ENCODE data around the gene C10orf88.
A peak's percentile ranks its signal among the peaks of the same experiment; 100 is the strongest.

The C10orf88 gene

GRCh38 chr10:122953902-122954730 is at the start of gene C10orf88:
Gene C10orf88, minus strand, starts transcription at chr10:122954227. Its CDS starts 49 bp downstream, at chr10:122954178.
- FAIRE-seq (peak; percentile 97), DNase-seq (ENCODE audit: extremely low spot score, insufficient read length, low read depth) (peak; percentile 94)

- DNase-seq (ENCODE audit: extremely low spot score, insufficient read length, low read depth) (no peak), FAIRE-seq (no peak)
These were observed 47.3 kb upstream of the C10orf88 start for GRCh38 chr10:123001370-123001769.

DNA sequence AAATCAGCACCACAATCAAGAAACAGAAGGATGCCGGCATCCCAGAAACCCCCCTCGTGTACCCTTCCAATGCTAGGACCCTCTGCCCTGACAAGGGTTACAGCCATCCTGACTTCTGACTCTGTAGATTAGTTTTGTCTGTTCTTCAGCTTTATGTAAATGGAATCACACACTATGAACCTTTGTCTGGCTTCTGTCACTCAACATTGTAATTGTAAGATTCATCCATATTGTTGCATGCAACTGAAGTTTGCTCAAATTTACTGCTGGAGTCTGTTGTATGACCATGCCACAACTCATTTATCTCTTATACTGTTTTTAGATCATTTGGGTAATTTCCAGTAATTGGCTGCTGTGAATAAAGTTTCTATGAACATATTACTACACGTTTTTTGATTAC is 46.1 kb upstream of the C10orf88 start:
- FAIRE-seq, result no peak
- no peak for DNase-seq (ENCODE audit: extremely low spot score, insufficient read length, low read depth)

- no peak for DNase-seq (ENCODE audit: extremely low spot score, insufficient read length, low read depth)
- no peak for FAIRE-seq
These were observed 45.3 kb upstream of the C10orf88 start for GRCh38 chr10:122999347-122999746.

DNA sequence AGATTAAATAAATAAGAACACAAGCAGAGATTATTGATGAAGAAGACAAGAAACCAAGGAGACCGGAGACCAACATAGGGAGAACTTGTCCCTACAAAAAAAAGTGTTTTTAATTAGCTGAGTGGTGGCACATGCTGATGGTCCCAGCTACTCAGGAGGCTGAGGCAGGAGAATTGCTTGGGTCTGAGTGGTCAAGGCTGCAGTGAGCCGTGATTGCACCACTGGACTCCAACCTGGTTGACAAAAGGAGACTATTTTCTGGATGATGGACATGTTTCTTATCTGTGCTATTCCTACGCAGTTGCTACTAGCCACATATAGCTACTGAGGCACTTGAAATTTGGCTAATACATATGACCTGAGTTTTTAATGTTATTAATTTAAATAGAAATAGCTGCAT is 44.9 kb upstream of the C10orf88 start:
- FAIRE-seq (no peak), DNase-seq (ENCODE audit: extremely low spot score, insufficient read length, low read depth) (no peak)

DNA sequence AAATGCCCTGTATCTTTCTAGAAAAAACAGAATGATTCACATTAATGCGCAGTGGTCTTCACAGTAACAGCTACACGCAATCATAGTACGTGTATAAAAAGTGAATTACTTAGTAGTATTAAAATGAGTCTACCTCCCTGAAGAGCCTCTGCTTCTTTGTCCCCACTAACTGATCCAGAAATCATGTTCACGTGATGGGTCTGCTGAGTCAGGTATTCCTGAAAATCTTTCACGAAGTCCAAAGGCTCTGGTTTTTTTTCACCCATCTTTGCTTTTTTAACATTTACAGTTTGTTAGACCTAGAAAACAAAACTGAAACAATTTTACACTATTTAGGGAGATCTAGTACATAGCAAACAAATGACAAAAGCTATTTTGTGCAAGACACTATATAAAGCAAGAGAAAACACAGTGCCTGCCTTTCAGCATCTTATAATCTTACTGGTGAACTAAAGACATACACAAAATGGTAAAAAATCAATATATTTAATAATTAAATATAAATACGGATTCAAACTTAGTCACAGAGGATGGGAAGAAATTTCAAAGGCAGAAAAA is 44.4 kb upstream of the C10orf88 start:
- FAIRE-seq (no peak), DNase-seq (ENCODE audit: extremely low spot score, insufficient read length, low read depth) (no peak)

GRCh38 chr10:122997864-122998263 is 43.8 kb upstream of the C10orf88 start:
- no peak for DNase-seq (ENCODE audit: extremely low spot score, insufficient read length, low read depth)
- FAIRE-seq, result peak; percentile 48

DNA sequence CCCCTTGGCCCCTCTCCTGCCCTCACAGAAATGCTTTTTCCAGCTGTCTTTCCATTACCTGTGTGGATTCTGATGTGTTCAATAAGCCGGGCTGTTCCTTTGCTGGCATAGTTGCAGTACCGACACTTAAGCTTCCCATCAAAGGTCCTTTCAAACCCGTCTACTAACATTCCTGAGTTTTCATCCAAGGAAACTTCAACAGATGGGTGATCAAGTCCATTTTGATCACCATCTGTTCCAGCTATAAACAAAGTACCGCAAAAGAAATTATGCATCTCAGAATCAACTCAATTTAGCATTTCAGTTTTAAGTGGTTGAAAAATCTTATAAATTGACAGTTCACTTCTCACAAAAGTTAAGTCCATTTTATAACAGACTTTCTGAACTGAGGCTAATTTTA is 41.9 kb upstream of the C10orf88 start:
- FAIRE-seq (no peak), DNase-seq (ENCODE audit: extremely low spot score, insufficient read length, low read depth) (no peak)

GRCh38 chr10:122993797-122994336 is 39.8 kb upstream of the C10orf88 start:
- FAIRE-seq, result no peak

DNA sequence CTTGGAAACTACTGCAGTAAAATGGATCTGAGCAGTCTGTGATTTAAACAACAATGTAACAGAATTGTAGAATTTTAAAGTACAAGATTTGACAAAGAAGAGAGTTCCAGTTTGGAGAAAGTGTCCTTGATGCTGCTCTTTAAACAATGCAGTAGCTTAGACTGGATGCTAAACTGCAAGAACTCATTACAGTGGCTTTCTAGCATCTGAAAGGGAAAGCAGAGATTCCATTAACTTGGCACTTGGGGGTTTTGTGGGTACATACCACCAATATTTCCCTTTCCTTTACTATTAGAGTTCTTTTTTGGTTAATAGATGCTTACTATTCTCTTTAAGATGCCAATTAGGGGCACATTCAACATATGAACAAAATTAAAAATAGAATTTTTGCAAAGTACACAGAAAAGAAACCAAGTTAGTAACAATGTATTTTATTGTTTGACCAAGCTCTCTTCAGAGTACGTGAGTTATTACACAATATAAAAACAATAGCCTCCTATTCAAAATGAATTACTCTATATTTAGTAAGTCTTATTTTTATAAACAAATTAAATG is 38.1 kb upstream of the C10orf88 start:
- FAIRE-seq, result no peak
- DNase-seq (ENCODE audit: extremely low spot score, insufficient read length, low read depth), result no peak

More at GRCh38 chr10:122993797-122994336, 39.8 kb upstream of the C10orf88 start:
- no peak for DNase-seq (ENCODE audit: extremely low spot score, insufficient read length, low read depth)

- FAIRE-seq, result no peak
- no peak for DNase-seq (ENCODE audit: extremely low spot score, insufficient read length, low read depth)
These were observed 36.3 kb upstream of the C10orf88 start for GRCh38 chr10:122990278-122990677.

GRCh38 chr10:122988501-122988900 is 34.5 kb upstream of the C10orf88 start:
- FAIRE-seq (no peak), DNase-seq (ENCODE audit: extremely low spot score, insufficient read length, low read depth) (no peak)

DNA sequence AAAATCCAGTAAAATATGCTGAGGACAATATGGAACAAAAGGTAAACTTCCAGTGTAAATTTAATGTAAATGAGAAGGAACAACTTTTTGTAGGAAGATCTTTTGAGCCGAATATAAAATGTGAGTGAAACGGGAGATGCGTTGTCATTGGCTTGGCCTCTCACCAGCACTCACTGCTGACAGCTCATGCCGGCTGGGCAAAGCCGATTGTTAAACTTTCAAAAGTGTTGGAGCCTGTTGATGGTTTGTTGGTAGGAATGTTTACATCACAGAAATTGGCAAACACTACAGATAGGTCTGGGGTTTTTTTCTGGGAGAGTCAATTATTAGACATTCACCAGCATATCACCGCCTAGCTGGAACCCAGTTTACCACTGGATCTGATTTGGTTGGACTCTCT is 32.3 kb upstream of the C10orf88 start:
- FAIRE-seq, result no peak
- DNase-seq (ENCODE audit: extremely low spot score, insufficient read length, low read depth), result no peak

DNA sequence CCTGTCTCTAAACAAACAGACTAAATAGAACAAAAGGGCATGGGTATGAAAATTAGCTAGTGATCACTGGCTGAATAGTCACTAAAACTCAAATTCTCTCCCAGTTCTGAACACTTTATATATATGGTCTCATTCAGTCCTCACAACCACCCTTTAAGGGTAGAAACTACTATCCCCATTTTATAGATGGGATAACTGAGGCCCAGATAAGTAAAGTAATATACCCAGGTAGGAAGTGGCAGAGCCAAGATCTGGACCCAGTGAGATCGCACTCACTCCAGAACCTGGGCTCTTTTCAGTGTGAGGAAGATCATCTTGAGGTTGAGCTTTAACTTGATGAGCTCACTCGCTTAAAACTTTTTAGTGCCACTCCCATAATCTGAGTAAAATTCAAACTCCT is 30.7 kb upstream of the C10orf88 start:
- DNase-seq (ENCODE audit: extremely low spot score, insufficient read length, low read depth) (no peak), FAIRE-seq (no peak)

DNA sequence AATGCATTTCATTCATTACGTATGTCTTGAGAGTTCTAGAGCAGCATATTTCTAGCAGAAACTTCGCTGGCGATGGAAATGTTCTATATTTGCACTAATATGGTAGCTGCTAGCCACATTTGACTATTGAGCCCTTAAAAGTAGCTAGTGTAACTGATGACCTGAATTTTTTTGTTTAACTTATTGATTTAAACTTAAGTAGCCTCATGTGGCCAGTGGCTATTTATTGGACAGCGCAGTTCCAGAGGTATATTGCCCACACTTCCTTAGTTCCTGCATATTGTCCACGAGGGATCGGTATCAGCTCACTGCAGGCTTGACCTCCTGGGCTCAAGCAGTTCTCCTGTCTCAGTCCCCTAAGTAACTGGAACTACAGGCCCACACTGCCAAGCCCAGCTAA is 29.9 kb upstream of the C10orf88 start:
- DNase-seq (ENCODE audit: extremely low spot score, insufficient read length, low read depth), result no peak

DNA sequence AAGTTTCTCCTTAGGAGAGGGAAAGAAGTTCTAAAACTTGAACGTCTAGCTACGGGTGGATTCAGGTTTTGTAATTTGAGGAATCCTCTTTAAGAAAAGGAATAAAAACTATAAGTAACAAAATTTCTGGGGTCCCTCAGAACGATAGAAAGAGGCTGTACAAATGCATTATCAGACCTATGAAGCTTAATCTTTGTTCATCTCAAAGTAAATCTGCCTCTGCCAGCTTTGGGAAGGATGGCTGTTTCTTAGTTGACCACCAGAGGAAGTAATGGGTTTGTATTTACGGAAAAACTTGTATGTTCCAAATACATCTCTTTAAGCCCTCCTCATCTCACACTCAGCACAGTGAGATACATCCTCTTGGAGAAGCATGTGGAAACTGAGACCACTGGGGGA is 27.0 kb upstream of the C10orf88 start:
- DNase-seq (ENCODE audit: extremely low spot score, insufficient read length, low read depth) (no peak), FAIRE-seq (no peak)

More for the DNA sequence above, 29.9 kb upstream of the C10orf88 start:
- FAIRE-seq, result no peak

DNA sequence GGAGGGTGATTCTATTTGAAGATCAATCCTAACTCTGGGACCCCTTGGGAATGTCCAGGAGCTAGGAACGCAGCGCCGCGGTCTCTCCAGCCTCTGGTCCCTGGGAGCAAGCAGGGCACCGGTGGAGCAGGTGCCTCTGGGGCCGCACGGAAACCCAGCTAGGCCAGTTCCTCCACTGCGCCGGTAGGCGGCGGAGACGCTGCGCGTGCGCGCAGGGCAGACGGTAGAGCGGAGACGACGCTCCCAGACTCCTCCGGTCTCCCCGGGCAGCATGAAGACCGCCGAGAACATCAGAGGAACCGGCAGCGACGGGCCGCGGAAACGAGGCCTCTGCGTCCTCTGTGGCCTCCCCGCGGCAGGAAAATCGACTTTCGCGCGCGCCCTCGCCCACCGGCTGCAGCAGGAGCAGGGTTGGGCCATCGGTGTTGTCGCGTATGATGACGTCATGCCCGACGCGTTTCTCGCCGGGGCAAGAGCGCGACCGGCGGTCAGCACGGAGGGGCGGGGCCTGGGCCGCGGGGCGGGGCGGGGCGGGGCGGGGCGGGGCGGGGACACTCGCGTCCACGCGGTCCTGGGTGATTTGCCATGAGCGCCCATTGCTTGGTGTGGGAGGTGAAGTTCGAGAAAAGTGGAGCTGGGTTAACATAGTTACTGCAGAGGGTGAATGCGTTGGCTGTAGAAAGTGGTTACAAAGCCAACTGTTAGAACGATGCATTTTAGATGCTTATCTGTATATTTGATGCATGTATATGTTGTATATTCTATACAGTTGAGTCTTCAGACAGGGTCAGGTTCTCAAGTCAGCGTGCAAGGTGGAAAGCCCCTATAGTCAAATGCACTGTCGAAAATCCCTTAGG is 26.4 kb upstream of the C10orf88 start, which contains the start of gene PSTK:
PSTK (plus strand) TSS at position 193 of the 857 bp plus-strand sequence; CDS start at position 272, 79 bp downstream.
- DNase-seq (ENCODE audit: extremely low spot score, insufficient read length, low read depth) (peak; percentile 91), FAIRE-seq (peak; percentile 87)

DNA sequence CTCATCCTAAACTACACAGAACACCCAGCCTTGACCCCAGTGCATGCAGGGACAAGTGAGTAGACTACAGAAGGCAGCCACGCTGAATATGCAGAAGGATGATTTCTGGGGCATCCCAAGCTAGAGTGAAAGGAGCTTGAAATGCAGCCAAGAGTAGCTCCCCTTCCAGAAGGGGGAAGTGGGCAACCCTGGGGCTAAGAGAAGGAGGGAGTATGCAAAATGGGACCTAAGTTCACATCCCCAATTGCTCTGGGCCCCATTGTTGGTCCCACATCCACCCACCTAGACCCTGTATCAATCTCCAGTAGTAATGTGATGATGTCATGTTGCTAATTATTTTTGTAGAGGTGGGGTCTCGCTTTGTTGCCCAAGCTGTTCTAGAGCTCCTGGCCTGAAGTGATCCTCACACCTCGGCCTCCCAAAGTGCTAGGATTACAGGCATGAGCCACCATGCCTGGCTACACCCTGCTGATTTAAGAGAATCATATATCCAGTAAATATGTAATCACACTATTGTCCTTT is 20.6 kb upstream of the C10orf88 start:
- no peak for FAIRE-seq
- no peak for DNase-seq (ENCODE audit: extremely low spot score, insufficient read length, low read depth)

- no peak for FAIRE-seq
- DNase-seq (ENCODE audit: extremely low spot score, insufficient read length, low read depth), result no peak
These were observed 20.0 kb upstream of the C10orf88 start for GRCh38 chr10:122974023-122974422.

GRCh38 chr10:122968698-122969097 is 14.7 kb upstream of the C10orf88 start:
- DNase-seq (ENCODE audit: extremely low spot score, insufficient read length, low read depth), result no peak
- FAIRE-seq, result no peak

Data from GM18507 (cell line).